Epithelial cell of esophagus (primary cell): ENCODE measurements around the gene TEX47.

ENCODE experiments used
- DNase-seq: peaks from one replicate; pipeline ENCODE4 v3.0.0; 2010; ENCODE audit warnings: low read depth
- H3K4me3 ChIP-seq: 2 replicates; pipeline ENCODE4 v1.5.1; 2011; ENCODE audit warnings: mild to moderate bottlenecking, low read length, control low read depth
- CTCF ChIP-seq: IDR thresholded peaks from 2 replicates; pipeline ENCODE4 v1.5.1; 2011; ENCODE audit warnings: low read depth, mild to moderate bottlenecking, low read length, control low read depth, inconsistent platforms; ENCODE audit not compliant: insufficient read depth; ENCODE audit errors: missing control alignments

TEX47 gene

GRCh38 chr7:88806280-88807037, 10.9 kb upstream of the TEX47 start:
- no peak for DNase-seq
- no peak overlapping the region for H3K4me3 ChIP-seq
- TF ChIP-seq CTCF, result no peak

- DNase-seq, result no peak
- no peak for TF ChIP-seq CTCF
- no peak overlapping the region for H3K4me3 ChIP-seq
Observed at GRCh38 chr7:88801046-88801445, 5.5 kb upstream of the TEX47 start.

GRCh38 chr7:88792361-88792760, 3.2 kb downstream of the TEX47 start:
- no peak for TF ChIP-seq CTCF
- no peak for DNase-seq

GRCh38 chr7:88791891-88792290, 3.6 kb downstream of the TEX47 start:
- TF ChIP-seq CTCF, result no peak

More at GRCh38 chr7:88792361-88792760, 3.2 kb downstream of the TEX47 start:
- H3K4me3 ChIP-seq, result no peak overlapping the region

GRCh38 chr7:88789480-88790064, 6.0 kb downstream of the TEX47 start:
- TF ChIP-seq CTCF, result peak; percentile 44
- peak; percentile 44 for DNase-seq
- H3K4me3 ChIP-seq, result no peak overlapping the region

More at GRCh38 chr7:88791891-88792290, 3.6 kb downstream of the TEX47 start:
- no peak overlapping the region for H3K4me3 ChIP-seq
- DNase-seq, result no peak

GRCh38 chr7:88787777-88788176, 7.8 kb downstream of the TEX47 start:
- H3K4me3 ChIP-seq, result no peak overlapping the region
- DNase-seq, result no peak
- no peak for TF ChIP-seq CTCF
